HCT116 (cell line): ENCODE measurements around the gene DNM2. TPM values are rescaled to one million over a fixed set of nuclear protein-coding genes. Genes with fewer than 3 reads are reported as not detected.

Experiments
- ATAC-seq: fragments of 200-7000 bp; cut with Tn5 transposase; 2 replicates; pipeline ENCODE4 v1.9.1; 2020; ENCODE audit warnings: mild to moderate bottlenecking, moderate library complexity
- BruUV-seq: library from RNA; stranded (reverse); fragments of 400-500 nt; replicated peaks from 2 replicates; lab custom pipeline; 2021; lab: Mats Ljungman, UMichigan
- CTCF ChIA-PET: fragments of 300-600 bp; sonication (Branson Sonifier 250); formaldehyde crosslinking; loops from one replicate; lab custom pipeline; 2021; ENCODE audit warnings: antibody characterized with exemption; lab: Charles Lee
- POLR2A ChIA-PET: fragments of 300-600, 350-600 bp; sonication (Branson Sonifier 250); formaldehyde crosslinking; loops from one replicate; lab custom pipeline; 2021; ENCODE audit warnings: antibody characterized with exemption; lab: Charles Lee
- RAD21 ChIA-PET, 2 experiments: fragments of 300-600 bp; sonication (Branson Sonifier 250); formaldehyde crosslinking; loops; one replicate each; lab custom pipeline; 2023; ENCODE audit warnings: low total read pairs in 2 of 2; ENCODE audit not compliant: uncharacterized antibody in 2 of 2, unreplicated experiment in 2 of 2, low non-redundant PET in 1 of 2; lab: Charles Lee
- DNase-seq: peaks from one replicate; pipeline ENCODE4 v3.0.0-alpha.2; 2010; ENCODE audit warnings: low read depth, low spot score
- H2AFZ ChIP-seq: fragments of 200-600 bp; shearing (Covaris generic), sonication (generic); 2 replicates; pipeline ENCODE4 v1.6.1; 2017; ENCODE audit warnings: low read depth, mixed run types, mixed read lengths, antibody characterized with exemption, low read length; ENCODE audit not compliant: poor library complexity, severe bottlenecking
- H3K27ac ChIP-seq: 2 replicates; pipeline ENCODE4 v1.5.1; 2012; ENCODE audit warnings: low read depth, low read length
- H3K27me3 ChIP-seq: fragments of 200-600 bp; sonication (generic); 2 replicates; pipeline ENCODE4 v1.6.1; 2016; ENCODE audit warnings: mixed run types, low read length, mixed read lengths; ENCODE audit not compliant: insufficient read depth
- H3K36me3 ChIP-seq, 2 experiments: fragments of 200-500 bp in 1 of 2; fragments of 200-600 bp in 1 of 2; sonication (Bioruptor generic) in 1 of 2; sonication (generic) in 1 of 2; 2 replicates each; pipeline versions ENCODE4 v1.5.1 to v1.6.1; 2014 to 2016; ENCODE audit warnings: low read length in 2 of 2, inconsistent platforms in 1 of 2, mixed read lengths in 1 of 2, mixed run types in 1 of 2; ENCODE audit not compliant: insufficient read depth in 2 of 2, control insufficient read depth in 1 of 2
- H3K4me1 ChIP-seq, 2 experiments: fragments of 200-600 bp in 1 of 2; sonication (generic) in 1 of 2; 2 replicates each; pipeline versions ENCODE4 v1.5.1 to v1.6.1; 2012 to 2017; ENCODE audit warnings: low read length in 2 of 2, inconsistent platforms in 1 of 2, mild to moderate bottlenecking in 1 of 2, mixed read lengths in 1 of 2, mixed run types in 1 of 2, moderate library complexity in 1 of 2; ENCODE audit not compliant: insufficient read depth in 2 of 2, control insufficient read depth in 1 of 2
- H3K4me2 ChIP-seq: fragments of 200-600 bp; sonication (generic); 2 replicates; pipeline ENCODE4 v1.6.1; 2017; ENCODE audit warnings: mixed run types, low read length, mixed read lengths
- H3K4me3 ChIP-seq, 2 experiments: fragments of 200-600 bp in 1 of 2; sonication (generic) in 1 of 2; replicated peaks in 1 of 2; 2 replicates each; pipeline ENCODE4 v1.5.1; 2011 to 2016; ENCODE audit warnings: low read length in 2 of 2, control low read depth in 1 of 2, low read depth in 1 of 2, mild to moderate bottlenecking in 1 of 2, mixed read lengths in 1 of 2, mixed run types in 1 of 2
- H3K79me2 ChIP-seq: fragments of 200-600 bp; sonication (generic); 2 replicates; pipeline ENCODE4 v1.6.1; 2017; ENCODE audit warnings: mild to moderate bottlenecking, mixed run types, low read length, moderate library complexity, mixed read lengths; ENCODE audit not compliant: insufficient read depth
- H3K9ac ChIP-seq: fragments of 200-600 bp; sonication (generic); 2 replicates; pipeline ENCODE4 v1.6.1; 2016; ENCODE audit warnings: low read length, mixed read lengths
- H3K9me2 ChIP-seq: fragments of 200-600 bp; sonication (generic), shearing (Covaris generic); 2 replicates; pipeline ENCODE4 v1.6.1; 2017; ENCODE audit warnings: mixed run types, mild to moderate bottlenecking, moderate library complexity; ENCODE audit not compliant: insufficient read depth
- H3K9me3 ChIP-seq, 2 experiments: fragments of 200-500 bp in 1 of 2; fragments of 200-600 bp in 1 of 2; sonication (Bioruptor generic) in 1 of 2; sonication (generic) in 1 of 2; 2 replicates each; pipeline ENCODE4 v1.6.1; 2014 to 2017; ENCODE audit warnings: low read length in 2 of 2, mixed read lengths in 2 of 2, inconsistent platforms in 1 of 2, low read depth in 1 of 2, mild to moderate bottlenecking in 1 of 2, mixed run types in 1 of 2, moderate library complexity in 1 of 2; ENCODE audit not compliant: control insufficient read depth in 1 of 2, insufficient read depth in 1 of 2
- H4K20me1 ChIP-seq: fragments of 200-600 bp; sonication (generic), shearing (Covaris generic); 2 replicates; pipeline ENCODE4 v1.6.1; 2017; ENCODE audit warnings: mixed run types, mild to moderate bottlenecking, moderate library complexity; ENCODE audit not compliant: insufficient read depth
- ATF3 ChIP-seq: IDR thresholded peaks from 2 replicates; pipeline ENCODE4 v1.6.1; 2012
- CBX3 ChIP-seq: IDR thresholded peaks from 2 replicates; pipeline ENCODE4 v1.6.1; 2012; ENCODE audit warnings: low read depth
- CEBPB ChIP-seq: IDR thresholded peaks from 2 replicates; pipeline ENCODE4 v1.6.1; 2012; ENCODE audit warnings: low read depth
- CTCF ChIP-seq, 3 experiments: fragments of 200-600 bp in 1 of 3; sonication (generic) in 1 of 3; IDR thresholded peaks in 2 of 3; conservative IDR thresholded peaks in 1 of 3; 2 replicates each; pipeline ENCODE4 v1.5.1; 2012 to 2017; ENCODE audit warnings: low read depth in 2 of 3, low read length in 2 of 3, antibody characterized with exemption in 1 of 3, borderline replicate concordance in 1 of 3, control low read depth in 1 of 3, mild to moderate bottlenecking in 1 of 3, mixed read lengths in 1 of 3, mixed run types in 1 of 3, moderate library complexity in 1 of 3; ENCODE audit not compliant: insufficient read depth in 1 of 3
- EGR1 ChIP-seq: IDR thresholded peaks from 2 replicates; pipeline ENCODE4 v1.6.1; 2012; ENCODE audit warnings: low read depth
- ELF1 ChIP-seq: IDR thresholded peaks from 2 replicates; pipeline ENCODE4 v1.6.1; 2012; ENCODE audit warnings: low read depth, borderline replicate concordance
- EZH2 ChIP-seq: fragments of 200-600 bp; sonication (generic); IDR thresholded peaks from 2 replicates; pipeline ENCODE4 v1.6.1; 2017; ENCODE audit warnings: antibody characterized with exemption, mixed run types
- EZH2phosphoT487 ChIP-seq: fragments of 200-600 bp; IDR thresholded peaks from 2 replicates; pipeline ENCODE4 v1.6.1; 2018; ENCODE audit warnings: antibody characterized with exemption, borderline replicate concordance
- JUND ChIP-seq: IDR thresholded peaks from 2 replicates; pipeline ENCODE4 v1.6.1; 2012
- MAX ChIP-seq: IDR thresholded peaks from 2 replicates; pipeline ENCODE4 v1.6.1; 2012
- POLR2A ChIP-seq: IDR thresholded peaks from 2 replicates; pipeline ENCODE4 v1.7.0; 2011; ENCODE audit warnings: borderline replicate concordance; ENCODE audit not compliant: insufficient read depth, insufficient read length; ENCODE audit errors: extremely low read depth
- POLR2AphosphoS5 ChIP-seq: IDR thresholded peaks from 2 replicates; pipeline ENCODE4 v1.6.1; 2011; ENCODE audit warnings: mild to moderate bottlenecking, low read depth, low read length, moderate library complexity
- REST ChIP-seq: IDR thresholded peaks from 2 replicates; pipeline ENCODE4 v1.6.1; 2012; ENCODE audit warnings: low read depth
- SIN3A ChIP-seq: IDR thresholded peaks from 2 replicates; pipeline ENCODE4 v1.6.1; 2012; ENCODE audit warnings: low read depth
- SRF ChIP-seq: IDR thresholded peaks from 2 replicates; pipeline ENCODE4 v1.6.1; 2012; ENCODE audit warnings: low read depth
- TCF7L2 ChIP-seq: IDR thresholded peaks from 2 replicates; pipeline ENCODE4 v1.7.0; 2011; ENCODE audit warnings: borderline replicate concordance, inconsistent platforms; ENCODE audit not compliant: insufficient read depth, insufficient read length; ENCODE audit errors: extremely low read depth
- YY1 ChIP-seq: IDR thresholded peaks from 2 replicates; pipeline ENCODE4 v1.6.1; 2011; ENCODE audit warnings: low read length, low read depth, moderate library complexity, mild to moderate bottlenecking; ENCODE audit not compliant: insufficient replicate concordance; ENCODE audit errors: extremely low read depth
- ZBTB33 ChIP-seq: IDR thresholded peaks from 2 replicates; pipeline ENCODE4 v1.6.1; 2011; ENCODE audit warnings: mild to moderate bottlenecking, low read length, moderate library complexity; ENCODE audit not compliant: insufficient replicate concordance; ENCODE audit errors: extremely low read depth
- ZFX ChIP-seq: fragments of 450-650 bp; IDR thresholded peaks from 2 replicates; pipeline ENCODE4 v1.6.1; 2017
- ZNF274 ChIP-seq: fragments of 200-500 bp; sonication (Bioruptor generic); IDR thresholded peaks from 2 replicates; pipeline ENCODE4 v1.6.1; 2014; ENCODE audit warnings: mild to moderate bottlenecking, low read depth, low read length, inconsistent platforms
- intact Hi-C: fragments of 100-400 bp; cut with micrococcal nuclease; formaldehyde crosslinking; loops from 2 replicates; pipeline ENCODE4 v1.10.0; 2022
- total RNA-seq: library from RNA; stranded (reverse); gene quantifications from one replicate; pipeline ENCODE4 v1.2.1, GENCODE V29; 2021; ENCODE audit not compliant: unreplicated experiment

Gene DNM2
- total RNA-seq, 1 experiment from 2014 or later = 183 TPM

GRCh38 chr19:10683064-10683426 is 34.8 kb upstream of the DNM2 start:
- no peaks in the 10 kb centered on the region for H3K27me3 ChIP-seq
- ChIA-PET POLR2A (no interaction called here), RAD21 (no interaction called here), CTCF (no interaction called here)
- H3K9me3 ChIP-seq = no peaks in the 10 kb centered on the region
- H3K9me2 ChIP-seq = no peaks in the 10 kb centered on the region
- H3K36me3 ChIP-seq = peaks cover 77 to 82% of the 10 kb centered on the region in 2 experiments
- H2AFZ ChIP-seq = no peak overlapping the region
- no peak overlapping the region for H3K27ac ChIP-seq
- no peaks in the 10 kb centered on the region for H3K4me1 ChIP-seq
- no TSS peak for BruUV-seq
- no peak for ATAC-seq
- intact Hi-C loops = no loop called here
- H3K4me2 ChIP-seq = no peak overlapping the region
- H3K4me3 ChIP-seq = no peak overlapping the region
- H3K9ac ChIP-seq = no peak overlapping the region
- no peak for DNase-seq
- H4K20me1 ChIP-seq = peaks cover 15% of the 10 kb centered on the region; the same call in 1 of the 2 replicates
- H3K79me2 ChIP-seq = peaks cover 93% of the 10 kb centered on the region
- TF ChIP-seq EZH2phosphoT487 = no peak
- TF ChIP-seq SRF = no peak
- TF ChIP-seq MAX = no peak
- TF ChIP-seq SIN3A = no peak
- TF ChIP-seq REST = no peak
- no peak for TF ChIP-seq ELF1
- no peak for TF ChIP-seq CTCF (IDR thresholded peaks at IDR 0.05 in 2 of 3, conservative IDR thresholded peaks at IDR 0.05 in 1 of 3; ENCODE audit: borderline replicate concordance in 1 of 3, insufficient read depth in 1 of 3, low read depth in 2 of 3, low read length in 2 of 3)
- TF ChIP-seq EZH2 = no peak
- TF ChIP-seq TCF7L2 = no peak
- TF ChIP-seq YY1 = no peak
- TF ChIP-seq ATF3 = no peak
- TF ChIP-seq EGR1 = no peak
- no peak for TF ChIP-seq POLR2AphosphoS5
- no peak for TF ChIP-seq ZBTB33
- no peak for TF ChIP-seq POLR2A
- TF ChIP-seq ZFX = no peak
- TF ChIP-seq CEBPB = no peak
- no peak for TF ChIP-seq CBX3
- TF ChIP-seq ZNF274 = no peak
- TF ChIP-seq JUND = no peak
